ENCODE measurements around the gene ZNF358.

ZNF358 gene

DNA sequence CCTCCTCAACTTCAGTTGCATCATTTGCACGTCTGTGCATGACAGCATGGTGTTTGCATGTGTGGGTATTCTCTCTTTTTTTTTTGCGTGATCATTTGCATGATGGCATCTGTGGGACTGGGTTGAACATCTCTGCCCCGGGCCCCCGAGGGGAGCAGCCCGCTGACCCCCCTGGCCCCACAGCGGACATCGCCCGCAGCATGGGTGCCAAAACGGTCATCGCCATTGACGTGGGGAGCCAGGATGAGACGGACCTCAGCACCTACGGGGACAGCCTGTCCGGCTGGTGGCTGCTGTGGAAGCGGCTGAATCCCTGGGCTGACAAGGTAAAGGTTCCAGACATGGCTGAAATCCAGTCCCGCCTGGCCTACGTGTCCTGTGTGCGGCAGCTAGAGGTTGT, 42.8 kb downstream of the ZNF358 start:
- H3K4me3 ChIP-seq (ENCODE audit: low read depth, low read length): no peak overlapping the region
- TF ChIP-seq, protein P1, sequence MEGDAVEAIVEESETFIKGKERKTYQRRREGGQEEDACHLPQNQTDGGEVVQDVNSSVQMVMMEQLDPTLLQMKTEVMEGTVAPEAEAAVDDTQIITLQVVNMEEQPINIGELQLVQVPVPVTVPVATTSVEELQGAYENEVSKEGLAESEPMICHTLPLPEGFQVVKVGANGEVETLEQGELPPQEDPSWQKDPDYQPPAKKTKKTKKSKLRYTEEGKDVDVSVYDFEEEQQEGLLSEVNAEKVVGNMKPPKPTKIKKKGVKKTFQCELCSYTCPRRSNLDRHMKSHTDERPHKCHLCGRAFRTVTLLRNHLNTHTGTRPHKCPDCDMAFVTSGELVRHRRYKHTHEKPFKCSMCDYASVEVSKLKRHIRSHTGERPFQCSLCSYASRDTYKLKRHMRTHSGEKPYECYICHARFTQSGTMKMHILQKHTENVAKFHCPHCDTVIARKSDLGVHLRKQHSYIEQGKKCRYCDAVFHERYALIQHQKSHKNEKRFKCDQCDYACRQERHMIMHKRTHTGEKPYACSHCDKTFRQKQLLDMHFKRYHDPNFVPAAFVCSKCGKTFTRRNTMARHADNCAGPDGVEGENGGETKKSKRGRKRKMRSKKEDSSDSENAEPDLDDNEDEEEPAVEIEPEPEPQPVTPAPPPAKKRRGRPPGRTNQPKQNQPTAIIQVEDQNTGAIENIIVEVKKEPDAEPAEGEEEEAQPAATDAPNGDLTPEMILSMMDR (IDR thresholded peaks at IDR 0.05; ENCODE audit: low read depth, low read length): no peak

DNA sequence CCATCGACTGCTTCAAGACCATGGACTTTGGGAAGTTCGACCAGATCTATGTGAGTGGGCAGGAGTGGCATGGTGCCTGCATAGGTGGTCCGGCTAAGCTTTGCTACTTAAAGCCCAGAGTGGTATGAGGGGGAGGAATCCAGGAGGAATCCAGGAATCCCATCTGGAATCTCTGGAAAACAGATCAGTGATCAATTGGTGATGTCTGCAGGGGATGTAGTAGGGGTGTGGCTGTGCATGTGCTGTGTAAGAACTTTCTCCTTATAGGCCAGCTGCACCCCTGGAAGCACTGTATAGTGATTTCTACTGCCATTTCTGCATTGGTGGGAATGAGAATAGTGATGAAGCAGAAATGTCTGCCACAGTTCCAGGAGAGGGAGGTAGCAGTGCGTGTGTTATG, 43.2 kb downstream of the ZNF358 start:
- H3K4me3 ChIP-seq (ENCODE audit: low read depth, low read length): no peak overlapping the region
- TF ChIP-seq, protein P1 (IDR thresholded peaks at IDR 0.05; ENCODE audit: low read depth, low read length): no peak

DNA sequence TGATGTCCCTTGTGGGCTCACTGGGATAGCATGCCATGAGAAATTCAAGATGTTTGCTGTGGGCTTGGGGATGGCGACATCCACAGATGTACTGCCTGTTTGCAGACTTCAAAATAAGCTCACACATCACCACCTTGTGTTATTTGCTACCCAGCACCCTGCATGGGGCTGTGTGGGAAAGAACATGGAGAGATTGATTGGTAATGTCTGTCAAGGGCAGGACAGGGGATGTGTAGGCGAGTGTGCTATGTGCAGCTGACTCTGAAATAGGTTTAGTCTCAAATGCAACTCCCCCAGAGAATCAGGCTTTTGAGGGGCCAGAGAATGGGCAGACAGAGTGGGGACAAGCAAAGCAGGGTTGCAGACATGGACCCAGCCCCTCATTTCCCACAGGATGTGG, 44.4 kb downstream of the ZNF358 start:
- no peak overlapping the region for H3K4me3 ChIP-seq (ENCODE audit: low read depth, low read length)
- TF ChIP-seq, protein P1 (IDR thresholded peaks at IDR 0.05; ENCODE audit: low read depth, low read length): no peak

DNA sequence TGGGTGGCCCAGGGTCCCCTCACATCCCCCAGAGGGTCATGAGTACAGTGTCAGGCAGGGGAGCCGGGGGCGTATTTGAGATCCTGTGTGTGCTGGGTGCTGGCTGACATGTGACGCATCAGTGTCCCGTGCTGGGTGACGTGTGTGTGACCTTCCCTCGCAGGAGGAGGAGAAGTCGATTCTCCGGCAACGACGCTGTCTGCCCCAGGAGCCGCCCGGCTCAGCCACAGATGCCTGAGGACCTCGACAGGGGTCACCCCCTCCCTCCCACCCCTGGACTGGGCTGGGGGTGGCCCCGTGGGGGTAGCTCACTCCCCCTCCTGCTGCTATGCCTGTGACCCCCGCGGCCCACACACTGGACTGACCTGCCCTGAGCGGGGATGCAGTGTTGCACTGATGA, 45.4 kb downstream of the ZNF358 start:
- TF ChIP-seq, protein P1 (IDR thresholded peaks at IDR 0.05; ENCODE audit: low read depth, low read length): no peak
- no peak overlapping the region for H3K4me3 ChIP-seq (ENCODE audit: low read depth, low read length)

DNA sequence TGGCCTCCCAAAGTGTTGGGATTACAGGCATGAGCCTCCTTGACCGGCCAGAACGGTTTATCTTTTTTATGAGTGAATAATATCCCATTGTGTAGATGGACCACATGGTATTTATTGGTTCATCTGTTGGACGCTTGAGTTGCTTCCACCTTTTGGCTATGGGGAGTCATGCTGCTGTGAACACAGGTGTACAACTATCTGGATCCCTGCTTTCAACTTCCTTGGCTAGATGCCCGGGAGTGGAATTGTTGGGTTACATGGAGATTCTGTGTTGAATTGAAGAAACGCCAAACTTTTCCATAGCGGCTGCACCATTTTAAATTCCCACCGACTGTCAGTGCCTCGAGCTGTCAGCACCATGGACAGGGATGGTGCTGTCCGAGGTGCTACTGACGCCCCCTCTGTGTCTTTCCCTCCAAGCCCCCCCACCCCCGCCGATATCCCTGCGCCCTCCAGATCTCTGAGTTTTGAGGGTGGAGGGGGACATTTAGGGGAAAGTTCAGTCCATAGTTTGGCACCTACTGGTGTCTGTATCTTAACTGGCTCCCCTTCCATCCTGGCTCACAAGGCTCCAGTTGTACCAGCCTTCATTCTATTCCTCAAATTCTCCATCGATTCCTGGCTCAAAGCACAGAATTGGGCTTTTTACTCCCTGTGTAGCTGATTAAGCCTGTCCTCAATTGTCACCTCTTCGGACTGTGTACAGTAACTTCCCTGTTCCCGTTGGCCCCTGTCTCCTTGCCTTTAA, 46.9 kb downstream of the ZNF358 start:
- TF ChIP-seq, protein P1 (IDR thresholded peaks at IDR 0.05; ENCODE audit: low read depth, low read length): no peak
- no peak overlapping the region for H3K4me3 ChIP-seq (ENCODE audit: low read depth, low read length)

DNA sequence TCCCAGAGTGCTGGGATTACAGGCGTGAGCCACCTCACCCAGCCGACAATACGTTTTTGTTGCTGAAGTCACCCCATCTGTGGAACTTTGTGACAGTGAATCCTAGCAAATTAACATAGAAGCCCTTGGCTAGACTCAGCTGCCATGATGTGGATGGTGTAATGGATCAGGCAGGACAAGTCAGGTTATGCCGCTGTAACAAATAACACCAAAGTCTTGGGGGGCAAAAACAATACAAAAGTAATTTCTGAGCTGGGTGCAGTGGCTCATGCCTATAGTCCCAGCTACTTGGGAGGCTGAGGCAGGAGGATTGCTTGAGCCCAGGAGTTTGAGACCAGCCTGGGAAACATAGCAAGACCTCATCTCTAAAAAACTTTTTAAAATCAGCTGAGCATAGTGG, 49.0 kb downstream of the ZNF358 start:
- TF ChIP-seq, protein P1 (IDR thresholded peaks at IDR 0.05; ENCODE audit: low read depth, low read length): no peak
- no peak overlapping the region for H3K4me3 ChIP-seq (ENCODE audit: low read depth, low read length)

DNA sequence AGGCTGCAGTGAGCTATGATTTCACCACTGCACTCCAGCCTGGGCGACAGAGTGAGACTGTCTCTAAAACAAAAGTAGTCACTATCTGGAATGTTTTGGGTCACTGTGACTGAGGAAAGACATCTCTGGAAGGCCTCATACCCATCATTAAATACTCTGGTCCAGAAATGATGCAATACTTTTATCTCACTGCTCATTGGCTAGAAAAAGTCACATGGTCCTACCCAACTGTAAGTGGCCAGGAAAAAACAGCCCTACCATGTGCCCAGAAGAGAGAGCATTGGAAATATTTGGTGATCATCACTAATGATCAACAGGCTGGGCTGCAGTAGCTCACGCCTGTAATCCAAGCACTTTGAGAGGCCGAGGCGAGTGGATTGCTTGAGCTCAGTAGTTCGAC, 49.4 kb downstream of the ZNF358 start:
- no peak overlapping the region for H3K4me3 ChIP-seq (ENCODE audit: low read depth, low read length)
- TF ChIP-seq, protein P1 (IDR thresholded peaks at IDR 0.05; ENCODE audit: low read depth, low read length): no peak

Data from WI38 (cell line).